SU-DHL-6 (cell line): ENCODE measurements around the gene CLRN2.

Experiments
- H2AFZ ChIP-seq: fragments of 200-600 bp; sonication (generic); 2 replicates; pipeline ENCODE4 v1.6.1; 2014; ENCODE audit warnings: low read depth, mild to moderate bottlenecking, moderate library complexity, mixed read lengths, antibody characterized with exemption, low read length; ENCODE audit not compliant: severe bottlenecking
- H3F3A ChIP-seq: fragments of 200-600 bp; shearing (Covaris generic); 2 replicates; pipeline ENCODE4 v1.6.0; 2016; ENCODE audit warnings: antibody characterized with exemption, mild to moderate bottlenecking; ENCODE audit not compliant: insufficient read depth
- H3K27ac ChIP-seq: fragments of 200-600 bp; sonication (generic); 2 replicates; pipeline ENCODE4 v1.5.1; 2016; ENCODE audit warnings: low read depth, mild to moderate bottlenecking, low read length, moderate library complexity, mixed read lengths
- H3K27me3 ChIP-seq: fragments of 200-600 bp; sonication (generic), shearing (Covaris generic); 2 replicates; pipeline ENCODE4 v1.6.0; 2014; ENCODE audit warnings: mild to moderate bottlenecking, low read length
- H3K36me3 ChIP-seq: fragments of 200-600 bp; sonication (generic); 2 replicates; pipeline ENCODE4 v1.6.1; 2014; ENCODE audit warnings: mild to moderate bottlenecking, low read length, mixed read lengths
- H3K4me2 ChIP-seq: fragments of 300-600, 200-600 bp; shearing (Covaris generic), sonication (generic); 2 replicates; pipeline ENCODE4 v1.6.0; 2014; ENCODE audit warnings: low read length, low read depth, mild to moderate bottlenecking; ENCODE audit not compliant: poor library complexity, severe bottlenecking
- H3K4me3 ChIP-seq: fragments of 200-600 bp; sonication (generic); 2 replicates; pipeline ENCODE4 v1.5.1; 2014; ENCODE audit warnings: antibody characterized with exemption, low read length, mild to moderate bottlenecking, mixed read lengths; ENCODE audit not compliant: insufficient read depth, poor library complexity, severe bottlenecking
- H3K79me2 ChIP-seq: fragments of 200-600 bp; sonication (generic); 2 replicates; pipeline ENCODE4 v1.6.1; 2014; ENCODE audit warnings: mild to moderate bottlenecking, low read length, moderate library complexity; ENCODE audit not compliant: insufficient read depth
- H3K9ac ChIP-seq: fragments of 200-600 bp; sonication (generic); 2 replicates; pipeline ENCODE4 v1.7.0; 2014; ENCODE audit warnings: mild to moderate bottlenecking, low read length
- H3K9me2 ChIP-seq: fragments of 200-600 bp; sonication (generic); replicated peaks from 2 replicates; pipeline ENCODE4 v1.6.1; 2014; ENCODE audit warnings: low read length; ENCODE audit not compliant: insufficient read depth
- H3K9me3 ChIP-seq: fragments of 200-600 bp; sonication (generic); 2 replicates; pipeline ENCODE4 v1.6.1; 2014; ENCODE audit warnings: low read length, mixed read lengths; ENCODE audit not compliant: insufficient read depth
- H4K20me1 ChIP-seq: fragments of 200-600 bp; sonication (generic); 2 replicates; pipeline ENCODE4 v1.6.1; 2014; ENCODE audit warnings: low read depth, mild to moderate bottlenecking, antibody characterized with exemption, low read length, moderate library complexity, mixed read lengths
- CTCF ChIP-seq: fragments of 200-600 bp; sonication (generic); IDR thresholded peaks from one replicate; pipeline ENCODE4 v1.5.1; 2017; ENCODE audit warnings: antibody characterized with exemption, mild to moderate bottlenecking, low read length, moderate library complexity; ENCODE audit not compliant: insufficient read depth, poor library complexity, severe bottlenecking
- EZH2phosphoT487 ChIP-seq: fragments of 200-600 bp; sonication (generic), shearing (Covaris generic); conservative IDR thresholded peaks from 2 replicates; pipeline ENCODE4 v1.6.1; 2018; ENCODE audit warnings: mild to moderate bottlenecking, antibody characterized with exemption, low read length, moderate library complexity, mixed read lengths

The CLRN2 gene

GRCh38 chr4:17528551-17529165 lies 13.7 kb downstream of the CLRN2 start:
- TF ChIP-seq CTCF (no peak), EZH2phosphoT487 (no peak)
- Histone ChIP-seq H3K4me3 (no peak overlapping the region), H2AFZ (no peak overlapping the region), H3K4me2 (no peak overlapping the region), H3K9ac (no peak overlapping the region), H3K9me2 (no peaks in the 10 kb centered on the region), H3K79me2 (no peaks in the 10 kb centered on the region), H3K36me3 (no peaks in the 10 kb centered on the region), H3K27me3 (no peaks in the 10 kb centered on the region), H4K20me1 (no peaks in the 10 kb centered on the region), H3K27ac (no peak overlapping the region), H3F3A (no peaks in the 10 kb centered on the region), H3K9me3 (no peaks in the 10 kb centered on the region)

GRCh38 chr4:17531538-17532285 lies 16.7 kb downstream of the CLRN2 start:
- H3K27me3 ChIP-seq: no peaks in the 10 kb centered on the region
- H3K4me2 ChIP-seq: no peak overlapping the region
- TF ChIP-seq EZH2phosphoT487: no peak
- TF ChIP-seq CTCF: no peak
- no peaks in the 10 kb centered on the region for H4K20me1 ChIP-seq
- no peak overlapping the region for H3K9ac ChIP-seq
- no peaks in the 10 kb centered on the region for H3K36me3 ChIP-seq
- no peaks in the 10 kb centered on the region for H3K79me2 ChIP-seq
- no peaks in the 10 kb centered on the region for H3K9me2 ChIP-seq
- H3K9me3 ChIP-seq: no peaks in the 10 kb centered on the region
- no peak overlapping the region for H3K4me3 ChIP-seq
- H3F3A ChIP-seq: no peaks in the 10 kb centered on the region
- no peak overlapping the region for H3K27ac ChIP-seq
- H2AFZ ChIP-seq: no peak overlapping the region

GRCh38 chr4:17534705-17535104 lies 19.7 kb downstream of the CLRN2 start:
- Histone ChIP-seq H3K36me3 (no peaks in the 10 kb centered on the region), H3K9me3 (no peaks in the 10 kb centered on the region), H3K9ac (no peak overlapping the region), H3F3A (no peaks in the 10 kb centered on the region), H3K27me3 (no peaks in the 10 kb centered on the region), H2AFZ (no peak overlapping the region), H3K4me3 (no peak overlapping the region), H4K20me1 (no peaks in the 10 kb centered on the region), H3K79me2 (no peaks in the 10 kb centered on the region), H3K4me2 (no peak overlapping the region), H3K9me2 (no peaks in the 10 kb centered on the region), H3K27ac (no peak overlapping the region)
- no peak for TF ChIP-seq EZH2phosphoT487
- TF ChIP-seq CTCF: no peak
